Sigmoid colon (tissue), 7 donors: ENCODE results near the gene MSH3. TPM values are rescaled to one million over a fixed set of nuclear protein-coding genes. Genes with fewer than 3 reads are reported as not detected.
"Not testable (repeated sequence)": the region's sequence is repeated elsewhere in the genome, so short reads cannot be mapped to it uniquely, and the experiment has no call there.

Source experiments
- DNase-seq: peaks from one replicate; pipeline ENCODE4 v3.0.0-alpha.2; 2019
- H3K27ac ChIP-seq, 4 donors: fragments of 200-600 bp; sonication (generic); one replicate each; pipeline ENCODE4 v1.5.1; 2016 to 2019; ENCODE audit warnings: mild to moderate bottlenecking in 1 of 4
- H3K27me3 ChIP-seq, 3 donors: fragments of 200-600 bp; sonication (generic); one replicate each; pipeline ENCODE4 v1.5.1; 2019; ENCODE audit warnings: mild to moderate bottlenecking in 1 of 3
- H3K36me3 ChIP-seq, 4 donors: fragments of 200-600 bp; sonication (generic); one replicate each; pipeline ENCODE4 v1.5.1; 2016 to 2019
- H3K4me1 ChIP-seq, 4 donors: fragments of 200-600 bp; sonication (generic); one replicate each; pipeline ENCODE4 v1.5.1; 2017 to 2019
- H3K4me3 ChIP-seq, 4 donors: fragments of 200-600 bp; sonication (generic); one replicate each; pipeline ENCODE4 v1.5.1; 2017 to 2019; ENCODE audit warnings: mild to moderate bottlenecking in 2 of 4, moderate library complexity in 1 of 4
- H3K9me3 ChIP-seq, 4 donors: fragments of 200-600 bp in 3 of 4; sonication (generic) in 3 of 4; one replicate each; pipeline versions ENCODE4 v1.5.1 to v1.6.1; 2013 to 2019
- CTCF ChIP-seq, 4 experiments: fragments of 450-650 bp in 3 of 4; fragments of 200-600 bp in 1 of 4; IDR thresholded peaks; one replicate each; pipeline ENCODE4 v1.5.1; 2016 to 2019; ENCODE audit warnings: antibody characterized with exemption in 4 of 4, mild to moderate bottlenecking in 3 of 4, moderate library complexity in 2 of 4
- EP300 ChIP-seq, 4 donors: sonication (generic); formaldehyde crosslinking; IDR thresholded peaks; one replicate each; pipeline ENCODE4 v1.6.1; 2017; ENCODE audit warnings: antibody characterized with exemption in 4 of 4
- POLR2A ChIP-seq, 2 donors: fragments of 450-650 bp; IDR thresholded peaks; one replicate each; pipeline ENCODE4 v1.6.1; 2016; ENCODE audit warnings: antibody characterized with exemption in 2 of 2, mild to moderate bottlenecking in 2 of 2, moderate library complexity in 2 of 2
- POLR2AphosphoS5 ChIP-seq, 4 donors: sonication (generic); formaldehyde crosslinking; IDR thresholded peaks; one replicate each; pipeline ENCODE4 v1.6.1; 2017; ENCODE audit warnings: antibody characterized with exemption in 4 of 4
- WGBS, 2 donors: extraction: QIAGEN DNeasy Blood & Tissue Kit; methylation state at CpG; one replicate each; pipeline ENCODE4 v1.1.7; 2013; 5-methylcytosine and 5-hydroxymethylcytosine counted together
- intact Hi-C: fragments of 100-400 bp; cut with DNase I; formaldehyde crosslinking; loops from one replicate; pipeline ENCODE4 v1.15.1; 2023
- polyA plus RNA-seq, 3 donors: library from polyadenylated mRNA; stranded (reverse); fragments of 200-250 nt; gene quantifications; one replicate each; pipeline ENCODE4 v1.2.3, GENCODE V29; 2013
- total RNA-seq, 4 donors: library from RNA; depleted of rRNA; stranded (reverse); fragments of >200 nt; gene quantifications; one replicate each; pipeline ENCODE4 v1.1.0, GENCODE V29; 2016
- donor health status: healthy with polysubstance abuse.
- donor health status: Bipolar disorder and iron deficiency.
- donor health status: healthy.

Gene MSH3
- total and polyA plus RNA-seq, 7 donors, result 3.6 to 15.3 (median 11.8) TPM

DNA sequence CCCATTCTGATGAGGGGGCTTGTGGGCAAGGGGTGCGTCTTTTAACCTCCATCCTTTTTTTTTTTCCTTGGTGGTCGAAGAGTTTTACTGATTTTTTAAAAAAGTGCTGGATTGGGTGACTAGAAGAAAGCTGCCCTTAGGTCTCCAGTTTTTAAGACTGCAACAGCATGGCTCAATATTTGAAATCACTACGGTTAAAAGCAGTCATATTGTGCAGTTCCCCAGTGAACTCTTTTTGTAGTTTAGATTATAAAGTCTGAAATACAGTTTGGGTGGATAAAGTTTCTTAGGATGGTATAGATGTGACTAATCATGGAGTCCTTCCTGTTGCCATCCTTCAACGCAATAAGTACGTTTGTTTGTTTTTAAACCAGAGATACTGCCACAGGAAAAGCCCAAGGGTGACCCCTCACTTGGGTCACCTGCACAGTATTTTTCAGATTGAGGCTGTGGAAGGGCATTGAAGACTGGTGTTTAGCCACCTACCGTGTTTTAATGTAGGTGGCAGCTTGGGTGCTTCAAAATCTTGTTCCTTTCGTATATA, 851 bp downstream of the MSH3 start:
- no peak for DNase-seq
- Histone ChIP-seq H3K36me3 (peaks cover 0 to 41% (median 12%) of the 10 kb centered on the region in 4 donors), H3K4me1 (peaks cover 0 to 18% (median 15%) of the 10 kb centered on the region in 4 donors), H3K4me3 (peak overlapping the region; percentile 75 to 96 (median 84)), H3K9me3 (no peaks in the 10 kb centered on the region), H3K27ac (peak overlapping the region; percentile 89 to 98 (median 94)), H3K27me3 (no peaks in the 10 kb centered on the region)
- intact Hi-C loops, result loop anchor here (5.0 to 10.0 kb wide), 2 partner anchors 168 to 401 kb away; partner anchors contain the start of genes FAM151B and SERINC5
- no peak for TF ChIP-seq POLR2AphosphoS5 (IDR thresholded peaks at IDR 0.05)
- no peak for TF ChIP-seq POLR2A (IDR thresholded peaks at IDR 0.05)
- TF ChIP-seq EP300 (IDR thresholded peaks at IDR 0.05), result no peak
- 16 to 26% methylated on average over 7 of the region's 7 CpGs for WGBS, 2 donors

DNA sequence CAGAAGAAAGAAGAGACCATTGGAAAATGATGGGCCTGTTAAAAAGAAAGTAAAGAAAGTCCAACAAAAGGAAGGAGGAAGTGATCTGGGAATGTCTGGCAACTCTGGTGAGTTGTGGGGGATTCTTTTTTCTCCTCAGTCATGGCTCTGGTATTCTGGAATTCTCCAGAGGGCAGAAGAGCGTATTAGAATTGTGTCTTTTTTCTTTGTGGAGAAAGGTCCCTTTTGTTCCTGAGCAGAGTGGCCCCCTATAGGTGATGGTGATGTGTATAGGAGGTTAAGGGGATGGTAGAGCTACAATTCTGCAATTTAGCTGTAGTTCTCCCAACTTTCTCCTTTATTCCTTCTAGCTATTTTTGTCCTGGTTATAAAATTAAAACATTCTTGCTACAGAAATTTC, 2.0 kb downstream of the MSH3 start:
- DNase-seq, result no peak
- Histone ChIP-seq H3K27ac (no peak overlapping the region), H3K36me3 (peaks cover 0 to 52% (median 12%) of the 10 kb centered on the region in 4 donors), H3K4me3 (no peak overlapping the region), H3K27me3 (no peaks in the 10 kb centered on the region), H3K9me3 (no peaks in the 10 kb centered on the region), H3K4me1 (peaks cover 0 to 18% (median 15%) of the 10 kb centered on the region in 4 donors)
- intact Hi-C loops, result loop anchor here (5.0 to 10.0 kb wide), 2 partner anchors 169 to 402 kb away; partner anchors contain the start of genes FAM151B and SERINC5
- 91 to 100% methylated on average over 1 of the region's 1 CpG for WGBS, 2 donors
- TF ChIP-seq CTCF (IDR thresholded peaks at IDR 0.05) (no peak), POLR2AphosphoS5 (IDR thresholded peaks at IDR 0.05) (no peak), POLR2A (IDR thresholded peaks at IDR 0.05) (no peak), EP300 (IDR thresholded peaks at IDR 0.05) (no peak)

DNA sequence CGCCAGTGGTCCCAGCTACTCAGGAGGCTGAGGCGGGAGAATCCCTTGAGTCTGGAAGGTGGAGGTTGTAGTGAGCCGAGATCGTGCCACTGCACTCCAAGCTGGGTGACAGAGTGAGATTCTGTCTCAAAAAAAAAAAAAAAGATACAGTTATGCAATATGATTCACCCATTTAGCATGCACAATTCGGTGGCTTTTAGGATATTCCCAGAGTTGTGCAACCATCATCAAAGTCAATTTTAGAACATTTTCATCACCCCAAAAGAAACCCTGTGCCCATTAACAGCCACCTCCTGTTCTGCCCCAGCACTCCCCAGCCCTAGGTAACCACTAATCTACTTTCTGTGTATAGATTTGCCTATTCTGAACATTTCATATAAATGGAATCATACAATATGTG, 4.7 kb downstream of the MSH3 start:
- intact Hi-C loops, result loop anchor here (5.0 to 10.0 kb wide), 2 partner anchors 172 to 404 kb away; partner anchors contain the start of genes FAM151B and SERINC5
- Histone ChIP-seq H3K4me3 (no peak overlapping the region), H3K36me3 (peaks cover 0 to 66% (median 12%) of the 10 kb centered on the region in 4 donors), H3K27me3 (no peaks in the 10 kb centered on the region), H3K4me1 (peaks cover 0 to 8% (median 6%) of the 10 kb centered on the region in 4 donors), H3K27ac (no peak overlapping the region), H3K9me3 (no peaks in the 10 kb centered on the region)
- no peak for TF ChIP-seq EP300 (IDR thresholded peaks at IDR 0.05)
- TF ChIP-seq POLR2A (IDR thresholded peaks at IDR 0.05), result no peak
- TF ChIP-seq POLR2AphosphoS5 (IDR thresholded peaks at IDR 0.05), result no peak
- no peak for TF ChIP-seq CTCF (IDR thresholded peaks at IDR 0.05)
- DNase-seq, result no peak
- WGBS, 2 donors, result 93 to 94% methylated on average over 5 of the region's 5 CpGs

GRCh38 chr5:80660661-80661060, 6.2 kb downstream of the MSH3 start:
- not testable (repeated sequence) for H3K4me3 ChIP-seq, H3K4me1 ChIP-seq, DNase-seq, H3K27ac ChIP-seq, H3K27me3 ChIP-seq, H3K9me3 ChIP-seq
- H3K36me3 ChIP-seq, result peaks cover 0 to 73% (median 15%) of the 10 kb centered on the region in 4 donors
- intact Hi-C loops, result loop anchor here (5.0 kb wide), 1 partner anchor 253 kb away; the partner anchor contains the start of gene ZFYVE16
- 91 to 93% methylated on average over 7 of the region's 7 CpGs for WGBS, 2 donors

- no peak for DNase-seq
- H3K27me3 ChIP-seq, result no peaks in the 10 kb centered on the region
- intact Hi-C loops, result loop anchor here (5.0 kb wide), 1 partner anchor 255 kb away; the partner anchor contains the start of gene ZFYVE16
- H3K36me3 ChIP-seq, result peaks cover 0 to 78% (median 14%) of the 10 kb centered on the region in 4 donors
- no peaks in the 10 kb centered on the region for H3K9me3 ChIP-seq
- H3K4me3 ChIP-seq, result no peak overlapping the region
- no peak for TF ChIP-seq POLR2A (IDR thresholded peaks at IDR 0.05)
- no peak for TF ChIP-seq EP300 (IDR thresholded peaks at IDR 0.05)
- no peak for TF ChIP-seq CTCF (IDR thresholded peaks at IDR 0.05)
- no peak for TF ChIP-seq POLR2AphosphoS5 (IDR thresholded peaks at IDR 0.05)
- WGBS, 2 donors, result 49 to 93% methylated on average over 1 of the region's 1 CpG
- no peak overlapping the region for H3K27ac ChIP-seq
- no peaks in the 10 kb centered on the region for H3K4me1 ChIP-seq
Observed at GRCh38 chr5:80662108-80662507, 7.7 kb downstream of the MSH3 start.
